GM18526 (cell line): ENCODE measurements around the gene TMCO6.

Experiments
- POLR2A ChIP-seq: IDR thresholded peaks from 3 replicates; pipeline ENCODE4 v1.6.1; 2011; ENCODE audit not compliant: insufficient read length; ENCODE audit errors: extremely low read depth

TMCO6 gene

GRCh38 chr5:140664030-140664358, 24.7 kb downstream of the TMCO6 start:
- no peak for TF ChIP-seq POLR2A

GRCh38 chr5:140664359-140665119, 25.3 kb downstream of the TMCO6 start, which contains the start of gene WDR55:
Gene WDR55 (plus strand): TSS chr5:140664904. CDS start chr5:140664913, 9 bp downstream.
- peak; percentile 87 for TF ChIP-seq POLR2A

- TF ChIP-seq POLR2A = no peak
These were observed 32.3 kb downstream of the TMCO6 start for GRCh38 chr5:140671472-140672125.

- TF ChIP-seq POLR2A = no peak
These were observed 33.4 kb downstream of the TMCO6 start for GRCh38 chr5:140672455-140673186.

- no peak for TF ChIP-seq POLR2A
These were observed 34.1 kb downstream of the TMCO6 start, which contains the start of gene DND1 for GRCh38 chr5:140673187-140673976. Gene DND1 (minus strand): TSS chr5:140673576. CDS start chr5:140673542, 34 bp downstream.

GRCh38 chr5:140674211-140674610, 35.0 kb downstream of the TMCO6 start:
- no peak for TF ChIP-seq POLR2A

- TF ChIP-seq POLR2A = no peak
These were observed 35.4 kb downstream of the TMCO6 start for GRCh38 chr5:140674629-140675028.

- TF ChIP-seq POLR2A = no peak
These were observed 38.7 kb downstream of the TMCO6 start for GRCh38 chr5:140677947-140678346.

GRCh38 chr5:140678993-140679392, 39.7 kb downstream of the TMCO6 start:
- no peak for TF ChIP-seq POLR2A

- no peak for TF ChIP-seq POLR2A
These were observed 51.2 kb downstream of the TMCO6 start for GRCh38 chr5:140690376-140690932.

- peak; percentile 94 for TF ChIP-seq POLR2A
These were observed 52.0 kb downstream of the TMCO6 start, which contains the start of the genes HARS1 and HARS2 for GRCh38 chr5:140690941-140691924. Gene HARS1 (minus strand): TSS chr5:140691370. CDS start chr5:140691304, 66 bp downstream. Gene HARS2 (plus strand): TSS chr5:140691455. CDS start chr5:140691649, 194 bp downstream.

- TF ChIP-seq POLR2A = no peak
These were observed 55.0 kb downstream of the TMCO6 start for GRCh38 chr5:140694276-140694675.
